ENCODE data around the gene TBCA. TPM values are rescaled to one million over a fixed set of nuclear protein-coding genes. Genes with fewer than 3 reads are reported as not detected.
"Not testable (repeated sequence)": the region's sequence is repeated elsewhere in the genome, so short reads cannot be mapped to it uniquely, and the experiment has no call there.

TBCA gene
- total RNA-seq, 1 donor: 91.5 TPM

DNA sequence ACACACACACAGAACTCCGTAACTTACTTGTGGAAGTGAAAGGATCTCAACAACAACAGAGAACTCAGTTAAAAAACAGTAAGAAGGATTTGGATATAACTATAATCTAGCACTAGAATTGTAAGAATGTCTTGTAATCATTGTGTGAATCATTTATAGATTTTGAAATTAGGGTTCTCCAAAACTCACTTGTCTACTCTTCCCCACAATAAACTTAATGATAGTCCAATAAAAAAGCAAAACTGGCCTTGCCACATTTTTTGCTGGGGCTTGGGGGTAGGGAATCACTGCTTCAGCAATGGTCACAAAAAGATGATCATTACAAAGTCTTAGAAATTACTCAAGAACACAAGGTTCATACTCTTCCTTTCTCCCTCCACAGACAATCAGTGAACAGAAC lies 8.8 kb downstream of the TBCA start:
- no peak for DNase-seq (ENCODE audit: low read depth)
- TF ChIP-seq, protein P1, sequence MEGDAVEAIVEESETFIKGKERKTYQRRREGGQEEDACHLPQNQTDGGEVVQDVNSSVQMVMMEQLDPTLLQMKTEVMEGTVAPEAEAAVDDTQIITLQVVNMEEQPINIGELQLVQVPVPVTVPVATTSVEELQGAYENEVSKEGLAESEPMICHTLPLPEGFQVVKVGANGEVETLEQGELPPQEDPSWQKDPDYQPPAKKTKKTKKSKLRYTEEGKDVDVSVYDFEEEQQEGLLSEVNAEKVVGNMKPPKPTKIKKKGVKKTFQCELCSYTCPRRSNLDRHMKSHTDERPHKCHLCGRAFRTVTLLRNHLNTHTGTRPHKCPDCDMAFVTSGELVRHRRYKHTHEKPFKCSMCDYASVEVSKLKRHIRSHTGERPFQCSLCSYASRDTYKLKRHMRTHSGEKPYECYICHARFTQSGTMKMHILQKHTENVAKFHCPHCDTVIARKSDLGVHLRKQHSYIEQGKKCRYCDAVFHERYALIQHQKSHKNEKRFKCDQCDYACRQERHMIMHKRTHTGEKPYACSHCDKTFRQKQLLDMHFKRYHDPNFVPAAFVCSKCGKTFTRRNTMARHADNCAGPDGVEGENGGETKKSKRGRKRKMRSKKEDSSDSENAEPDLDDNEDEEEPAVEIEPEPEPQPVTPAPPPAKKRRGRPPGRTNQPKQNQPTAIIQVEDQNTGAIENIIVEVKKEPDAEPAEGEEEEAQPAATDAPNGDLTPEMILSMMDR (IDR thresholded peaks at IDR 0.05; ENCODE audit: insufficient read depth, low read depth, low read length): no peak
- no peak overlapping the region for H3K4me3 ChIP-seq (ENCODE audit: low read depth, low read length)

GRCh38 chr5:77761606-77762005 lies 14.5 kb downstream of the TBCA start:
- TF ChIP-seq, protein P1 (IDR thresholded peaks at IDR 0.05; ENCODE audit: insufficient read depth, low read depth, low read length): no peak
- H3K4me3 ChIP-seq (ENCODE audit: low read depth, low read length): no peak overlapping the region
- peak; percentile 51 for DNase-seq (ENCODE audit: low read depth)

DNA sequence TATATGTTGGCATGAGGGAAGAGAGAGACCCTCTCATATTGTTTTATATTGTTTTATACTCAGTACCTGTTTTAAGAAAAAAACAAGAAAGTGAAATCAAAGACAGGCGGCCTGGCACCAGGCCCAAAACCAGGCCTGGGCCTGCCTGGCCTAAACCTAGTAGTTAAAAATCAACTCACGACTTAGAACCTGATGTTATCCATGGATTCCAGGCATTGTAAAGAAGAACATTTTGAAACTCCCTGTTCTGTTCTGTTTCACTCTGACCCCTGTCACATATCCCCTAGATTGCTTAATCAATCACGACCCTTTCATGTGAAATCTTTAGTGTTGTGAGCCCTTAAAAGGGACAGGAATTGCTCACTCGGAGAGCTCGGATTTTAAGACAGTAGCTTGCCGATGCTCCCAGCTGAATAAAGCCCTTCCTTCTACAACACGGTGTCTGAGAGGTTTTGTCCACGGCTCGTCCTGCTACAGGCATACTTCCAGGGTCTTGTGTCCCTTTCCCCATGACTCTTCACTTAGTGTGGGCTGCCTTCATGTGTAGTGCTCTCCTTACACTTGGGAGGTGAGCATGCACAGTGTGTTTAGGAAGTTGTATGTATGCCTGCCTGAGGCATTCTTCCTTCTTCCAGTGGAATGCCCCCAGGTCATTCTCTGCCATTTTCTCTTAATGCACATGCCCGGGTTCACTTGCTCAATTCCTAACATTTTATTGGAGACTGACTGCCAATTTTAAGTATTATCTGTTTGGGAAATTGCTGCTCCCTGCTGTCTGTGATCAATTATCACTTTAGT lies 17.8 kb downstream of the TBCA start:
- TF ChIP-seq, protein P1 (IDR thresholded peaks at IDR 0.05; ENCODE audit: insufficient read depth, low read depth, low read length): no peak
- no peak for DNase-seq (ENCODE audit: low read depth)

GRCh38 chr5:77751328-77752023 lies 24.7 kb downstream of the TBCA start:
- DNase-seq (ENCODE audit: low read depth): no peak
- TF ChIP-seq, protein P1 (IDR thresholded peaks at IDR 0.05; ENCODE audit: insufficient read depth, low read depth, low read length): no peak
- H3K4me3 ChIP-seq (ENCODE audit: low read depth, low read length): no peak overlapping the region

More for the DNA sequence above, 17.8 kb downstream of the TBCA start:
- no peak overlapping the region for H3K4me3 ChIP-seq (ENCODE audit: low read depth, low read length)

DNA sequence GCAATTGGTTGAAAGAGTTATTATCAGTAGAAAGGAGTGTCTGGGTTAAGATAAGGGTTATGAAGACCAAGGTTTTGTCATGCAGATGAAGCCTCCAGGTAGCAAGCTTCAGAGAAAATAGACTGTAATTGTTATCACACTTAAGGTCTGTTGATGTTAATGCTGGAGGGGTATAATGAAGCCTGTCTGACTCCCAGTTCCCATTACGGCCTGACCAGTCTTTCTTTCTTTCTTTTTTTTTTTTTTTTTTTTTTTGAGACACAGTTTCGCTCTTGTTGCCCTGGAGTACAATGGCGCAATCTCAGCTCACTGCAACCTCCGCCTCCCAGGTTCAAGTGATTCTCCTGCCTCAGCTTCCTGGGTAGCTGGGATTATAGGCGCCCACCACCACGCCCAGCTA lies 25.2 kb downstream of the TBCA start:
- not testable (repeated sequence) for DNase-seq (ENCODE audit: low read depth); H3K4me3 ChIP-seq (ENCODE audit: low read depth, low read length)

GRCh38 chr5:77748160-77748559 lies 28.0 kb downstream of the TBCA start:
- TF ChIP-seq, protein P1 (IDR thresholded peaks at IDR 0.05; ENCODE audit: insufficient read depth, low read depth, low read length): no peak
- H3K4me3 ChIP-seq (ENCODE audit: low read depth, low read length): no peak overlapping the region
- DNase-seq (ENCODE audit: low read depth): no peak

- no peak for DNase-seq (ENCODE audit: low read depth)
- H3K4me3 ChIP-seq (ENCODE audit: low read depth, low read length): no peak overlapping the region
- TF ChIP-seq, protein P1 (IDR thresholded peaks at IDR 0.05; ENCODE audit: insufficient read depth, low read depth, low read length): no peak
Observed at GRCh38 chr5:77744116-77744515, 32.0 kb downstream of the TBCA start.
